ENCODE measurements around the gene RPUSD1. TPM values are rescaled to one million over a fixed set of nuclear protein-coding genes. Genes with fewer than 3 reads are reported as not detected.
"Not testable (repeated sequence)": the region's sequence is repeated elsewhere in the genome, so short reads cannot be mapped to it uniquely, and the experiment has no call there.

RPUSD1 gene
- total RNA-seq, 1 experiment from 2014 or later, result 63.4 TPM

DNA sequence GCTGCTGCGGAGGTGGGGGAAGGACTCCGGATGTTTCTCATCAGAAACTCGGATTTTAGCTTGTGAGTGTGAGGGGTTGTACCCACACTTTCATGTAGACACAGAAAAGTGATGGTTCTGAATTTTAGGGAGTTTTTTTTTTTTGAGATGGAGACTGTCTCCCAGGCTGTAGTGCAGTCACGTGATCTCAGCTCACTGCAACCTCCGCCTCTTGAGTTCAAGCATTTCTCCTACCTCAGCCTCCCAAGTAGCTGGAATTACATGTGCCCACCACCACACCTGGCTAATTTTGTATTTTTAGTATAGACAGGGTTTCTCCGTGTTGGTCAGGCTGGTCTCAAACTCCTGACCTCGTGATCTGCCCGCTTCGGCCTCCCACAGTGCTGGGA, 34.7 kb upstream of the RPUSD1 start:
- no peak for DNase-seq
- H3K27me3 ChIP-seq (ENCODE audit: control insufficient read depth, insufficient read depth, low read length), result no peaks in the 10 kb centered on the region
- H3K4me3 ChIP-seq (ENCODE audit: insufficient read depth, low read depth, low read length), result no peak overlapping the region
- H3K36me3 ChIP-seq (replicated peaks; ENCODE audit: control insufficient read depth, insufficient read depth, low read length), result no peaks in the 10 kb centered on the region

DNA sequence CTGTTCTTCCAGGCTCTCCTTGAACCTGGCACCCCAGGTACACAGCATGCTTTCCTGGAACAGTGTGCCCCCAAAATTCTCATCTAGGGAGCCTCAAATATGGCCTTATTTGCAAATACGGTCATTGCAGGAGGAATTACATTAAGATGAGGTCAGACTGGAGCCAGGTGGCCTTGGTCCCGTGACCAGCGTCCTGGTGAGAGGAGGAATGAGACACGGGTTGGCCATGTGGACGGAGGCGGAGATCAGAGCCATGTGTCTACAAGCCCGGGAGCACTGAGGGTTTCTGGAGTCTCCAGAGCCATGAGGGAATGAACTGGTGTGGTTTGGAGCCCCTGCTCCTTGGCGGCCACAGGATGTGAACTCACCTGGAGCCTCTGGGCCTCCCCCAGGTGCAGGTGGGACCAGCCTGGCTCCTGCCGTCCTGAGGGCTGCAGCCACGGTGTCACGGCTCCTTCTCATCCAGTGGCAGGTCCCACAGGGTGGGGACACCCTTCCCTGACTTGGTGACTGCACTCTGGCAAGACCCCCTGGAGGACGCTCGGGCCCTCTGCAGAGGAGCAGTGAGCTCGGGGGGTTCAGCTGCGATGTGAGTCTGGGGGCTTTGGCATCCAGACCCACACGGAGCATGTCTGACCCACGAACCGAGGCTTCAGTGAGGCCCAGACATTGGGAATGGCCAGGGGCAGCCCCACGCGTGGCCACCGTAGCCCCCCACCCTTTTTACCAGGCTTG, 34.2 kb upstream of the RPUSD1 start:
- DNase-seq, result no peak
- Histone ChIP-seq H3K4me3 (ENCODE audit: insufficient read depth, low read depth, low read length) (no peak overlapping the region), H3K27me3 (ENCODE audit: control insufficient read depth, insufficient read depth, low read length) (no peaks in the 10 kb centered on the region), H3K36me3 (replicated peaks; ENCODE audit: control insufficient read depth, insufficient read depth, low read length) (no peaks in the 10 kb centered on the region)

- Histone ChIP-seq H3K36me3 (replicated peaks; ENCODE audit: control insufficient read depth, insufficient read depth, low read length) (no peaks in the 10 kb centered on the region), H3K27me3 (ENCODE audit: control insufficient read depth, insufficient read depth, low read length) (no peaks in the 10 kb centered on the region)
- peak; percentile 86 for DNase-seq
These were observed 33.6 kb upstream of the RPUSD1 start for GRCh38 chr16:821751-822150.

GRCh38 chr16:820748-821147, 32.6 kb upstream of the RPUSD1 start:
- Histone ChIP-seq H3K4me3 (ENCODE audit: insufficient read depth, low read depth, low read length) (no peak overlapping the region), H3K36me3 (replicated peaks; ENCODE audit: control insufficient read depth, insufficient read depth, low read length) (no peaks in the 10 kb centered on the region), H3K27me3 (ENCODE audit: control insufficient read depth, insufficient read depth, low read length) (no peaks in the 10 kb centered on the region)
- no peak for DNase-seq

More at GRCh38 chr16:821751-822150, 33.6 kb upstream of the RPUSD1 start:
- H3K4me3 ChIP-seq (ENCODE audit: insufficient read depth, low read depth, low read length), result no peak overlapping the region

GRCh38 chr16:820044-820408, 31.8 kb upstream of the RPUSD1 start:
- H3K4me3 ChIP-seq (ENCODE audit: insufficient read depth, low read depth, low read length); DNase-seq; H3K36me3 ChIP-seq (replicated peaks; ENCODE audit: control insufficient read depth, insufficient read depth, low read length); H3K27me3 ChIP-seq (ENCODE audit: control insufficient read depth, insufficient read depth, low read length): not testable (repeated sequence)

DNA sequence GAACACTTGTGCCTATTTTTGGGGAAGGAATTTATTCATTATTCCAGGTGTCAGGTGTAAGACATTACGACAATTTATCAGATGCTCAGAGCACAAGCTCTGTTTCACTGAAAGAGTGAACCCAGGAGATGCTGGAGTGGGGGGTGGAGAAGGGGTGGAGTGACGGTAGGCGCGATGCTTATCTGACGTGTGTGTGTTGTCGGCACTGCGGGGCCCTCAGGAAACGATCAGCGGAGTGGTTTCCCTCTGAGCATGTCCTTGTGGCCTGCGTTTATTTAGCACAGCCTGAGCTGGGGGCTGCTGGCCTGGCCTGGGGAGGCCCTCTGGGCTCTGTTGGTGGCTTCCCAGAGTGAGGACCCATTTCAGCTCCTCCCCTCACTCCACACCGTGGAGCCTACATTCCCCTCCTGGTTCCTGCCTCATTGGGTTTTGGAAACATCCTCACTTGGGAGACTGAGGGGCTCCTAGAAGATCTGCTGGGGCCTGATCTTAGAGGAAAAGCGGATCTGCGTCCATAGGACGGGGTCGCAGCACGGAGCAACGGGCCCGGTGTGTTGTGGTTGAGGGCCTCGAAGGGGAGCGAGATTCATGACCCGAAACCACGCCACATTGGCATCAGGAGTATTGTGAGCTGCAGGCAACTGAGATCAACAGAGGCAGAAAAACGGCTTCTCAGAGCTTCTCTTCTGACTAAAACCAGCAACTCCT, 31.3 kb upstream of the RPUSD1 start:
- no peaks in the 10 kb centered on the region for H3K27me3 ChIP-seq (ENCODE audit: control insufficient read depth, insufficient read depth, low read length)
- DNase-seq, result no peak
- no peak overlapping the region for H3K4me3 ChIP-seq (ENCODE audit: insufficient read depth, low read depth, low read length)
- no peaks in the 10 kb centered on the region for H3K36me3 ChIP-seq (replicated peaks; ENCODE audit: control insufficient read depth, insufficient read depth, low read length)

DNA sequence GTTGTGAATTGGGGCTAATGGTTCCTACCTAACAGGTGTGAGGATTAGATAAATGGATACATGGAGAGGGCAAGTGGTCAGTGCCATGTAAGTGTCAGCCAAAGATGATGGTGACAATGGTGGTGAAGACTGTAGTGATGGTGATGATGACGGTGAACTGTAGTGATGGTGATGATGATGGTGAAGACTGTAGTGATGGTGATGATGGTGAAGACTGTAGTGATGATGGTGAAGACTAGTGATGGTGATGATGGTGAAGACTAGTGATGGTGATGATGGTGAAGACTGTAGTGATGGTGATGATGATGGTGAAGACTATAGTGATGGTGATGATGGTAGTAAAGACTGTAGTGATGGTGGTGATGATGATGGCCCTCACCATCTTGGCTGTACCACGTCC, 30.4 kb upstream of the RPUSD1 start:
- no peak for DNase-seq

GRCh38 chr16:818132-818531, 30.0 kb upstream of the RPUSD1 start:
- Histone ChIP-seq H3K36me3 (replicated peaks; ENCODE audit: control insufficient read depth, insufficient read depth, low read length) (no peaks in the 10 kb centered on the region), H3K4me3 (ENCODE audit: insufficient read depth, low read depth, low read length) (no peak overlapping the region), H3K27me3 (ENCODE audit: control insufficient read depth, insufficient read depth, low read length) (peaks cover 3% of the 10 kb centered on the region; the same call in 1 of the 2 replicates)
- no peak for DNase-seq

More for the DNA sequence above, 30.4 kb upstream of the RPUSD1 start:
- Histone ChIP-seq H3K4me3 (ENCODE audit: insufficient read depth, low read depth, low read length) (no peak overlapping the region), H3K27me3 (ENCODE audit: control insufficient read depth, insufficient read depth, low read length) (no peaks in the 10 kb centered on the region; the same call in 1 of the 2 replicates), H3K36me3 (replicated peaks; ENCODE audit: control insufficient read depth, insufficient read depth, low read length) (no peaks in the 10 kb centered on the region)

- DNase-seq, result no peak
- H3K27me3 ChIP-seq (ENCODE audit: control insufficient read depth, insufficient read depth, low read length), result peaks cover 5% of the 10 kb centered on the region; the same call in 1 of the 2 replicates
- H3K4me3 ChIP-seq (ENCODE audit: insufficient read depth, low read depth, low read length), result no peak overlapping the region
- no peaks in the 10 kb centered on the region for H3K36me3 ChIP-seq (replicated peaks; ENCODE audit: control insufficient read depth, insufficient read depth, low read length)
These were observed 29.1 kb upstream of the RPUSD1 start for GRCh38 chr16:817001-817906.

DNA sequence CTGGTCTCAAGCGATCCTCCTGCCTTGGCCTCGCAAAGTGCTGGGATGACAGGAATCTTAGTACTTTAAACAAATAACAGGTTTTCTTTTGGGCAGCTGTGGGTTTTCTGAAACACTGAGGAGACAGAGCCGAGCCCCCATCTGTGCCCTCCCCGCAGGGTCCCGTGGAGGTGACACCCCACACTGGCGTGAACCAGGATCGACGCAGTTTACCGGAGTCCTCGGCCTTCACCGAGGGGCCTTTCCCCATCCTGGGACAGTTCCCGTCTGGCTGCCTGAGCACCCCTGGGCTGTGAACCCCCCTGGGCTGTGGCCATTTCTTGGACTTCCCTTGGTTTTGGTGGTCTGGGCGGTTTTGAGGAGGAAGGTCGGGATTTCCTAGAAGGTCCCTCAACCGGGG, 27.7 kb upstream of the RPUSD1 start:
- H3K4me3 ChIP-seq (ENCODE audit: insufficient read depth, low read depth, low read length), result no peak overlapping the region

GRCh38 chr16:814974-815373, 26.8 kb upstream of the RPUSD1 start:
- DNase-seq, result no peak
- H3K4me3 ChIP-seq (ENCODE audit: insufficient read depth, low read depth, low read length), result no peak overlapping the region
- H3K27me3 ChIP-seq (ENCODE audit: control insufficient read depth, insufficient read depth, low read length), result peaks cover 8% of the 10 kb centered on the region; the same call in 1 of the 2 replicates
- no peaks in the 10 kb centered on the region for H3K36me3 ChIP-seq (replicated peaks; ENCODE audit: control insufficient read depth, insufficient read depth, low read length)

More for the DNA sequence above, 27.7 kb upstream of the RPUSD1 start:
- no peak for DNase-seq
- Histone ChIP-seq H3K27me3 (ENCODE audit: control insufficient read depth, insufficient read depth, low read length) (peaks cover 8% of the 10 kb centered on the region; the same call in 1 of the 2 replicates), H3K36me3 (replicated peaks; ENCODE audit: control insufficient read depth, insufficient read depth, low read length) (no peaks in the 10 kb centered on the region)

GRCh38 chr16:813916-814412, 25.8 kb upstream of the RPUSD1 start:
- H3K36me3 ChIP-seq (replicated peaks; ENCODE audit: control insufficient read depth, insufficient read depth, low read length), result no peaks in the 10 kb centered on the region
- DNase-seq, result no peak
- H3K27me3 ChIP-seq (ENCODE audit: control insufficient read depth, insufficient read depth, low read length), result peaks cover 8% of the 10 kb centered on the region; the same call in 1 of the 2 replicates
- H3K4me3 ChIP-seq (ENCODE audit: insufficient read depth, low read depth, low read length), result no peak overlapping the region

DNA sequence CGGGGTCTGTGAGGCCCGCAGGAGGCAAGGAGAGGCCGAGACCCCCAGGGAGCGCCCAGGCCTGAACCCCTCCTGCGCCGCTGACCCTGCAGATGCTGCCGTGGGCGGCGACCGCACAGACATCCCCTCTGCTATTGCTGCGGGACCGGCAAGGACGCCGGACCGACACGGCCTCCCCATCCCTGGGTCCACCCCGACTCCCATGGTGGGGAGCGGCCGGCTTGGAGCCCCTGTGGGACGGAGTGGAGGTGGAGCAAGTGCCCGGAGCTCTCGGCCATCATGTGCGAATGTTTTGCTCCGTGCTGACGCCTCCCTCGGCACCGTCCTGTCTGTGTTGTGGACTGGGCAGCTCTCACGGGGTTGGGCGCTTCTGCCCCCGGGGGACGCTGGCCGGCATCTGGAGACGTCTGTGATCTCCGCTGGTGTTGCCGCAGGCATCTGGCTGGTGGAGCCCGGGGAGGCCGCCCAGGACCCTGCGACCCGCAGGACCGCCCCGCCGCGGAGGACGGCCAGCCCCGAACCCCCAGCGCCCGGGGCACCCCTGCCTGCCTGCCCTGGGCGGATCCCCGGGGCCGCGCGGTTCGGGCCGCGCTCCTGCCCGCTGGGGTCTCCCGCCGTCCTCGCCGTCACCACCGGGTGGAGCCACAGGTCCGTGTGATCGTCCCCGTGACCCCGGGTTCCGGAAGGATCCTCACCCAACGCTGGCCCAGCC, 25.2 kb upstream of the RPUSD1 start:
- Histone ChIP-seq H3K4me3 (ENCODE audit: insufficient read depth, low read depth, low read length) (peak overlapping the region; percentile 27), H3K27me3 (ENCODE audit: control insufficient read depth, insufficient read depth, low read length) (peaks cover 8% of the 10 kb centered on the region; the same call in 1 of the 2 replicates), H3K36me3 (replicated peaks; ENCODE audit: control insufficient read depth, insufficient read depth, low read length) (no peaks in the 10 kb centered on the region)
- DNase-seq, result peak; percentile 98

DNA sequence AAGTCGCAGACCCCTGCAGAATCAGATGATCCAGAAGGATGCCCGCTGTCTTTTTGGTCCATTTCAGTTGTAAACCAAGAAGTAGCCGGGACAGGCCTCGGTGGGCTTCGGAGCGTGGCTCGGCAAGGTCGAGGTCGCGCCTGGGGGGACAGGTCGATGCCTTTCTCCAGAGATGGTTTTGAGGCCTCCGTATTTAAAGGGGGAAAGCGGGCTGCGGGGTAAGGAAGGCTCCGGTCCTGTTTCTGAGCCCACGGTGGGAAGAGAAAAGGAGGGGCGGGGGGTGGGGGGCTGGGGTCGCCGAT, 19.9 kb upstream of the RPUSD1 start:
- H3K27me3 ChIP-seq (ENCODE audit: control insufficient read depth, insufficient read depth, low read length), result peaks cover 6% of the 10 kb centered on the region; the same call in 1 of the 2 replicates
- no peak for DNase-seq
- H3K36me3 ChIP-seq (replicated peaks; ENCODE audit: control insufficient read depth, insufficient read depth, low read length), result no peaks in the 10 kb centered on the region
- H3K4me3 ChIP-seq (ENCODE audit: insufficient read depth, low read depth, low read length), result peak overlapping the region; percentile 69

All from H7 (cell line).